SK-N-SH (cell line): ENCODE data around the gene RALY.

Experiments
- EP300 ChIP-seq, 2 experiments: IDR thresholded peaks; 2 replicates each; pipeline versions ENCODE4 v1.4.0 to v1.6.1; 2012; ENCODE audit warnings: borderline replicate concordance in 1 of 2, low read depth in 1 of 2, low read length in 1 of 2
- TF ChIP-seq, protein P1 (sequence below): fragments of 200-600 bp; sonication (generic); IDR thresholded peaks from 2 replicates; pipeline ENCODE4 v1.6.1; 2017; ENCODE audit warnings: antibody characterized with exemption, mild to moderate bottlenecking, moderate library complexity

DNA sequence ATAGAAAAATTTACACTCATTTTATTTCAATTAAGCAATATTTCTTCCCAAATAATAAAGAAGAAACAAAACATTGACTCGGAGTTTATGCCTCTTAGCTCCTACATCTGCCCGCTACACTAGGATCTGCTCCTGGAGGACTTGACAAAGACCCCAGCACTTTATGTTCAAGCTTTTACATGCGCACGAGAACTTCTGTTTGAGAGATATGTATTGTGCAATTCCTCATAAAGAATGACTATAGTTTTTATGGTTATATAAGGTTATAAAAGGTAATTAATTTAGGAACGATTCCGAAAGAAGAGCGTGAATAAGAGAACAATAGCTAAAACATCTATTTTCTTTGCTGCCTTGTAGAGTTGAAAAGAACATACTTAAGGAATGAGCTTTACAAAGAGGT is 12.4 kb upstream of the RALY start:
- TF ChIP-seq, protein P1, sequence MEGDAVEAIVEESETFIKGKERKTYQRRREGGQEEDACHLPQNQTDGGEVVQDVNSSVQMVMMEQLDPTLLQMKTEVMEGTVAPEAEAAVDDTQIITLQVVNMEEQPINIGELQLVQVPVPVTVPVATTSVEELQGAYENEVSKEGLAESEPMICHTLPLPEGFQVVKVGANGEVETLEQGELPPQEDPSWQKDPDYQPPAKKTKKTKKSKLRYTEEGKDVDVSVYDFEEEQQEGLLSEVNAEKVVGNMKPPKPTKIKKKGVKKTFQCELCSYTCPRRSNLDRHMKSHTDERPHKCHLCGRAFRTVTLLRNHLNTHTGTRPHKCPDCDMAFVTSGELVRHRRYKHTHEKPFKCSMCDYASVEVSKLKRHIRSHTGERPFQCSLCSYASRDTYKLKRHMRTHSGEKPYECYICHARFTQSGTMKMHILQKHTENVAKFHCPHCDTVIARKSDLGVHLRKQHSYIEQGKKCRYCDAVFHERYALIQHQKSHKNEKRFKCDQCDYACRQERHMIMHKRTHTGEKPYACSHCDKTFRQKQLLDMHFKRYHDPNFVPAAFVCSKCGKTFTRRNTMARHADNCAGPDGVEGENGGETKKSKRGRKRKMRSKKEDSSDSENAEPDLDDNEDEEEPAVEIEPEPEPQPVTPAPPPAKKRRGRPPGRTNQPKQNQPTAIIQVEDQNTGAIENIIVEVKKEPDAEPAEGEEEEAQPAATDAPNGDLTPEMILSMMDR = no peak
- no peak for TF ChIP-seq EP300 (IDR thresholded peaks at IDR 0.05; ENCODE audit: borderline replicate concordance in 1 of 2, low read depth in 1 of 2, low read length in 1 of 2)
